Activated T-cell treated with anti-CD3 and anti-CD28 coated beads for 1 hour (primary cell): Measurements from ENCODE around the gene RAP1GAP2.
"Not testable (repeated sequence)": the region's sequence is repeated elsewhere in the genome, so short reads cannot be mapped to it uniquely, and the experiment has no call there.

Experiments used
- DNase-seq: peaks from one replicate; pipeline ENCODE4 v3.0.0-alpha.2; 2020; ENCODE audit warnings: low read depth

The RAP1GAP2 gene

GRCh38 chr17:2796164-2797125, at the start of gene RAP1GAP2:
TSS of gene RAP1GAP2 (plus strand) at chr17:2796438. CDS start at chr17:2796528, 90 bp downstream.
- DNase-seq = peak; percentile 46

GRCh38 chr17:2749058-2749783, 47.0 kb upstream of the RAP1GAP2 start, which contains the start of gene CCDC92B:
TSS of gene CCDC92B (minus strand) at chr17:2749652. CDS start at chr17:2735145, 14,507 bp downstream.
- no peak for DNase-seq

- peak; percentile 57 for DNase-seq
Observed at GRCh38 chr17:2749784-2750181, 46.5 kb upstream of the RAP1GAP2 start.

- DNase-seq = no peak
Observed at GRCh38 chr17:2750721-2751120, 45.5 kb upstream of the RAP1GAP2 start.

- DNase-seq = no peak
Observed at GRCh38 chr17:2751491-2751890, 44.7 kb upstream of the RAP1GAP2 start.

- DNase-seq = no peak
Observed at GRCh38 chr17:2755891-2756724, 40.1 kb upstream of the RAP1GAP2 start.

GRCh38 chr17:2758870-2759269, 37.4 kb upstream of the RAP1GAP2 start:
- no peak for DNase-seq

- DNase-seq = no peak
Observed at GRCh38 chr17:2770129-2770528, 26.1 kb upstream of the RAP1GAP2 start.

- DNase-seq = no peak
Observed at GRCh38 chr17:2775206-2775605, 21.0 kb upstream of the RAP1GAP2 start.

GRCh38 chr17:2776589-2777241, 19.5 kb upstream of the RAP1GAP2 start:
- no peak for DNase-seq

GRCh38 chr17:2777242-2777867, 18.9 kb upstream of the RAP1GAP2 start:
- no peak for DNase-seq

- DNase-seq = no peak
Observed at GRCh38 chr17:2778489-2778888, 17.7 kb upstream of the RAP1GAP2 start.

- DNase-seq = no peak
Observed at GRCh38 chr17:2779545-2779944, 16.7 kb upstream of the RAP1GAP2 start.

- DNase-seq = no peak
Observed at GRCh38 chr17:2780256-2780655, 16.0 kb upstream of the RAP1GAP2 start.

- DNase-seq = no peak
Observed at GRCh38 chr17:2780931-2781454, 15.2 kb upstream of the RAP1GAP2 start.

GRCh38 chr17:2781598-2781997, 14.6 kb upstream of the RAP1GAP2 start:
- not testable (repeated sequence) for DNase-seq

GRCh38 chr17:2782055-2782454, 14.2 kb upstream of the RAP1GAP2 start:
- DNase-seq = no peak

- DNase-seq = no peak
Observed at GRCh38 chr17:2783310-2784030, 12.8 kb upstream of the RAP1GAP2 start.

GRCh38 chr17:2784864-2785263, 11.4 kb upstream of the RAP1GAP2 start:
- DNase-seq = no peak

GRCh38 chr17:2785376-2785775, 10.9 kb upstream of the RAP1GAP2 start:
- not testable (repeated sequence) for DNase-seq
